GM19193 (cell line): Measurements from ENCODE around the gene QDPR.

ENCODE experiments used
- POLR2A ChIP-seq: IDR thresholded peaks from 4 replicates; pipeline ENCODE4 v1.6.1; 2011; ENCODE audit not compliant: insufficient read depth, insufficient read length; ENCODE audit errors: extremely low read depth

QDPR gene

GRCh38 chr4:17511950-17512795 is at the start of gene QDPR:
Gene QDPR, minus strand, starts transcription at chr4:17512090. Its CDS starts 36 bp downstream, at chr4:17512054.
- TF ChIP-seq POLR2A = peak; percentile 73

DNA sequence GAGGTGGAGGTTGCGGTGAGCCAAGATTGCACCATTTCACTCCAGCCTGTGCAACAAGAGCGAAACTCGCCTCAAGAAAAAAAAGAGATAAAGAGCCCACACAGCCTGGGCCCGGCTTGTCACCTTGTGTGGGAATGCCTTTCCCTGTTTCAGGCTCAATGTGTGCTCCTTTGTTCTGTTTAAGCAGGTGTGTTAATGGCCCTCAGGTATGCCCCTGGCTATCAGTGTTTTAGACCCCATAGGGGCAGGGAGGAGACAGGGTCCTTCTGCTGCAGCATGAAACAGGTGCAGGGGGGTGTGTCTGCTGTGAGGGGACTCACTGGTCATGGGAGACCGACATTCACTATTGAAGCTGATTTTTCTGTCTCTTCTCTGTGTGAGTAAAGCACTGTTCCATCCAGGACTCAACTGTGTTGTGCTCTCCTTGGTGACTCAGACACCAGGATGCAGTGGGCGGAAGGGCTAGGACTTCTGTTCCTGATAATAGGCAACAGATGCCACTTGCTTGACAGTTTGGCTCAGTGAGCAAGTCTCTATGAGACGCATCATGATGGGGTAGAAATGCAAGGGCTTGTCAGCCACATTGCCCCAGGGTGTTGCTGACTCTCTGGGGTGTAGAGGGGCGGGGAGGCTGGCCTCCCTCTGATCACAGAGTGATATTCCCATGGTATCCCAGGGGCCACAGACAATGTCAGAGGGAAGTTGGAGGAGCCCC is 49.5 kb upstream of the QDPR start:
- no peak for TF ChIP-seq POLR2A

DNA sequence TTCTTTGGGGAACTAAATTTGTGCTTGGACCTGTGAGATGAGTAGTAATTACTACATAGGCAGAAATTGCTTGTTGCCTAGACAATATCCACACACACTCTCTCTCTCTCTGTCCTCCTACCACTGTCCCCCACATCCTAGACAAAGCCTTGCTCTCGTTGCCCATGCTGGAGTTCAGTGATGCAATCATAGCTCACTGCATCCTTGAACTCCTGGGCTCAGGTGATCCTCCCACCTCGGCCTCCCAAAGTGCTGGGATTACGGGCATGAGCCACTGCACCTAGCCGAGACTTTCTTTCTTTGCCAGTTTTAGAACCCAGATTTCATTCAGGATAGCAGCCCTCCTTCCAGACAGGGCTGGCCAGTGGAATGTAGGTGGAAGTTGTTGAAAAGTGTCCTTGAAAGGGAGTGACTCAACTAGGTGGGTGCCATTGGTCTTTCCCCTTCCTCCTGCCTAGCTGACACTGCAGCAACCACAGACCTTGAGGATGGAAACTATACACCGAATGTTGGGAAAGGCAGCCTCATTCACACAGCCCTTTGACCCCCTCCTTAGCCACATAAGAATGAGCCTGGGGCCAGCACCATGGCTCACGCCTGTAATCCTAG is 48.3 kb upstream of the QDPR start:
- no peak for TF ChIP-seq POLR2A

- no peak for TF ChIP-seq POLR2A
Observed at GRCh38 chr4:17559709-17560048, 47.8 kb upstream of the QDPR start.

DNA sequence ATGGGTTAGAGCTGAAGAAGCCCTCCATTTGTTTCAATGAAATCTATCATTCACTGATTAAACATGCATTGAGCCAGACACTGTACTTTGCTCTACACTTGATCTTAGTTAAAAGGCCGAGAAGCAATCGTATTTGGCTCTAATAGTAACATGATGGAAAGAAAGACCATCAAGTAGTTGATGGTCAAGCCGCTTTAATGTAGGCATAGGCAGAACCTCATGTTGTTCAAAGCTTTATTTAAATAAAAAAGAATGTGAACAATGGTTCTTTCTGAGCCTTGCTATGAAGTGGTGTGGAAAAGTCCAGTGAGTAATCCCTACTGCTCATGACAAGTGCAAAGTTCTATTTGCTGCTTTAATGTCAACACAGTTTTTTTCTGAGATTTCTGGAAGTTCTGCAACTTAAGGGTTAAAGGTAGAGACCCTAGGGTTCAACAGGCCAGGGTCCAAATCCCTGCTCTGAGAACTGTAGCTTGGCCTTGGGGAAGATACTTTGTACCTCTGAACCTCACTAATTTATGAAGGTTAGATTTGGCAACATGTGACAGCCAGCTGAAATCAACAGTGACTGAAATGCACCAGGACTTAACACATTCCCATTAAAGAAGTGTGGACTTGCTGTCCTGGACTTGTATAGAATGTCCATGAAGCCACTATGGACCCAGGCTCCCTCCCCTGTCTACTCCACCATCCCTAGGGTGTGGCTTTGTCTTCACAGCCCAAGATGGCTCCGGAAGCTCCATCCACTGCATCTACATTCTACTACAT is 47.2 kb upstream of the QDPR start:
- no peak for TF ChIP-seq POLR2A

DNA sequence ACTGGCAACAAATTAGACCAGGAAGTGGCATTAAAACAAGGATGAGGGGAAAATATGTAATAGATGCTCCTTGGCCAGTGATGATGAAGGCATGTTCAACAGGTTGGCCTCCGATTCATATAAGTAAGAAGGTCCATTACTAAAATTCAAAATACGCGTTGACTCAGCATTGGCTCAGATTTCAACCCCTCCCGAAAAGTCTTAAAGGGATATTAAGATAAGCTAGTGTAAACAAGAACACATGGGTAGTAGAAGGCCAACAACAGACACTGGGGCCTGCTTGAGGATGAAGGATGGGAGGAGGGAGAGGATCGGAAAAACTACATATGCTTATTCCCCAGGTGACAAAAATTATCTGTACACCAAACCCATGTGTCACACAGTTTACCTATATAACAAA is 46.0 kb upstream of the QDPR start:
- TF ChIP-seq POLR2A = no peak

DNA sequence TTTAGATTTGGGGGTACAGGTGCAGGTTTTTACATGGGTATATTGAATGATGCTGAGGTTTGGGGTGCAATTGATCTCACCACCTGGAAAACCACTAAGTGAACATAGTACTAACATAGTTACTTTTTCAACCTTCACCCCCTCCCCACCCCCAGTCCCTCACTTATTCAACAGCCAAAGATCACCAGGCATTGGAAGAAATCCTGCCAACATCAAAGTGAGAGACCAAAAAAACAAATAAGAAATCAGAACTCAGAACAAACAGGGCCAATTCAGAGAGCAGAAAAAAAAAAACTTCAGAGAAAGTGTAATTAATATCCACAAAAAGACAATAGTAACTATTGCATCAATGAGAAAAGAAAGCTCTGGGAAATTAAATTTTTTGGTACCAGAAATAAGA is 44.6 kb upstream of the QDPR start:
- no peak for TF ChIP-seq POLR2A

GRCh38 chr4:17554568-17554967 is 42.7 kb upstream of the QDPR start:
- no peak for TF ChIP-seq POLR2A

DNA sequence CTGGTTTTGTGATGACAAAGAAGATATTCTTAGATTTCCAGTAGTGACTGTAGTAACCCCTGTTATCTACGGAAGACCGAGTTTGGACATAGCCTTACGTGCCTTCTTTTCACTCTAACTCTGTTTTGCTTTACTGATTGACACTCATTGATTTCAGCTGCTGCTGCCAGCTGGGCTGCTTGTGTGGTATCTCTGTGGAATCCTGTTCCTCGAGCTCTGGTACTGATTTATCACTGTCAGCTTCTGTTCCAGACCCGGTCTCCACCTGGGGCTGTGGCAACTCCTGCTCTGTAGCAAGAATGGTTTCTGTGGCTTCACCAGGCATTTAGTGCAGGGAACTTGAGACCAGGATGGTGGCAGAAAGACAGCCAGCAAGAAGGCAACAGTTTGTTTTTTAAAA is 40.5 kb upstream of the QDPR start:
- no peak for TF ChIP-seq POLR2A

DNA sequence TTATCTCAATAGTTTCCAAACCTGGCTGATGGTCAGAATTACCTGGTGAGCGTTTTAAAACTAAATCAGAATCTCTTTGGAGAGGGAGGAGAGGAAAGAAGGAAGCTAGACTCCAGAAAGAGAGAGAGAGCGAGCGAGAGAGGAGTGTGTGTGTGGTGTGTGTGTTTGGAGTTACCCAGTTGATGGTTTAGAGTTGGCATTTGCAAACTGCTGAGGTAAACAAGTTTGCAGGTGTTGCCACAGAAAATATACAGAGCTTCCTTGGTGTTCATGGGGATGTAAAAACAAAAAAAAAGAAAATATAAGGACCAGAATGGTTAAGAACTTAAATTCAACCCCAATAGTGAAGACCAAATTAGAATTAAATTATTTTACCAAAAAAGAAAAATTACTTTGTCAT is 38.7 kb upstream of the QDPR start:
- no peak for TF ChIP-seq POLR2A

DNA sequence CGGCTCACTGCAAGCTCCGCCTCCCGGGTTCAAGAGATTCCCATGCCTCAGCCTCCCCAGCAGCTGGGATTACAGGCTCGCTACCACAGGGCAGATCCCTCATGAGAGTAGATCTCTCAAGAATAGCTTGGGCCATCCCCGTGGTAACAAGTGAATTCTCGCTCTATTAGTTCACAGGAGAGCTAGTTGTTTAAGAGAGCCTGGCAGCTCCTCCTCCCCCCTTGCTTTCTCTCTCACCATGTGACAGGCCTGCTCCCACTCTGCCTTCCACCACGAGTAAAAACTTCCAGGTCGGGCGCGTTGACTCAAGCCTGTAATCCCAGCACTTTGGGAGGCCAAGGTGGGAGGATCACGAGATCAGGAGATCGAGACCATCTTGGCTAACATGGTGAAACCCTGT is 34.8 kb upstream of the QDPR start:
- no peak for TF ChIP-seq POLR2A

- TF ChIP-seq POLR2A = no peak
Observed at GRCh38 chr4:17546222-17546621, 34.3 kb upstream of the QDPR start.

- TF ChIP-seq POLR2A = no peak
Observed at GRCh38 chr4:17545374-17546140, 33.7 kb upstream of the QDPR start.

DNA sequence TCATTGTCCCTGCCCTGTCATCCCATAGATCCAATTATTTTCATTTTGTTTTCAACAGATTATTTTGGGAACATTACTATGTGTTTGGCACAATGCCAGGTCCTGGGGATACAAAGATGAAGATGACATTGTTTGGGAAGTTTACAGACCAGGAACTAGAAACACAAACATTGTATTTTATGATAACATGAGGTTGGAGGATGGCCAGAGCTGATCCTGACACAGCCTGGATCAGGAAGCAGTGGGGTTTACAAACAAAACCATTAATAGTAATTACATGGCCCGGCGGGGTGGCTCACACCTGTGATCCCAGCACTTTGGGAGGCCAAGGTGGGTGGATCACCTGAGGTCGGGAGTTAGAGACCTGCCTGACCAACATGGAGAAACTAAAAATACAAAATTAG is 32.9 kb upstream of the QDPR start:
- no peak for TF ChIP-seq POLR2A

GRCh38 chr4:17544205-17544604 is 32.3 kb upstream of the QDPR start:
- TF ChIP-seq POLR2A = no peak

DNA sequence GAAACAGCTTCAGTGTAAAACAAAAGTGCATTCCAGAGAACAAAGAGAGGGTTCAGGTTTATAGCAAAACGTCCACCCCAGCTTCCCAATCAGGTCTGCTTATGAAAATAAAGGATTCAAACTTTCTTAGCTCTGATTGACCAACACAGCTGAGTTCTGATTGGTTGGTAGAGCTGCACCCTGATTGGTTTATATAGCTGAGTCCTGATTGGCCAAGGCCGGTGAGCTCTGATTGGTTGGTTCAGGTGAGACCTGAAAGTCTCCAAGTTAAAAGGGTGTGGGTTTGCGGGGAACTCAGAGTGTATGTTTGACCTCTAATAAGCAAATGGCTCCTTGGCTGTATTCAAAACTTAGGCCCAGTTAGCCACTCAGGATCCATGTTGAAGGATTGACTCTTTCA is 24.0 kb upstream of the QDPR start:
- TF ChIP-seq POLR2A = no peak
